Retina (tissue), 1 donor: ENCODE data around the gene NDUFV1.

ENCODE experiments used
- DNase-seq: peaks from one replicate; pipeline ENCODE4 v3.0.0-alpha.2; 2016

Gene NDUFV1

DNA sequence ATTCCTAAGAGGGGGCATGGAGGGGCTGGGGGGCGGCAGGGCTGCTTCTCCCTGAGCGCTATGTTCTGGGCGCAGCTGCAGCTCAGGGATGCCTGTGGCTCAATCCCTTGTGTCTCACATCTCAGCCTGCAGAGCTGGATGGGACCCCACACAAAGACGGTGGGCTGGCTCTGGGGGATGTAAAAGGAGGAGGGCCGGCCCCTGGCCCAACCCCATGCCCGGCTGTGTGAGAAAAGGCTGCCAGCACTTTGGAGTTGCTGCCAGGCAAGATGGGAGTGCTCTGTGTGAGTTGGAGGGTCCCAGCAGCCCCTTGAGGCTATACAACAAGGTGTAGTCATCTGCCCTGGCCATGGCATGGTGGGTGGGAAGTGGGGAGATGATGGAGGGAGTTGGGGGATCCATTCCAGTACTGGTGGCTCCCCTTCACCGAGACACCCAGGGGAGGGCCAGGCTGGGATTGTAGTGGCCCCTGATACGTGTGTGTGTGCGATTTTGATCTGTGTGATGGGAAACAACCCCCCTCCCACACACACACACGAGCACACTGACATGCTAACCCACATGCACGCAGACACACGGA lies 34.1 kb downstream of the NDUFV1 start:
- DNase-seq: no peak

DNA sequence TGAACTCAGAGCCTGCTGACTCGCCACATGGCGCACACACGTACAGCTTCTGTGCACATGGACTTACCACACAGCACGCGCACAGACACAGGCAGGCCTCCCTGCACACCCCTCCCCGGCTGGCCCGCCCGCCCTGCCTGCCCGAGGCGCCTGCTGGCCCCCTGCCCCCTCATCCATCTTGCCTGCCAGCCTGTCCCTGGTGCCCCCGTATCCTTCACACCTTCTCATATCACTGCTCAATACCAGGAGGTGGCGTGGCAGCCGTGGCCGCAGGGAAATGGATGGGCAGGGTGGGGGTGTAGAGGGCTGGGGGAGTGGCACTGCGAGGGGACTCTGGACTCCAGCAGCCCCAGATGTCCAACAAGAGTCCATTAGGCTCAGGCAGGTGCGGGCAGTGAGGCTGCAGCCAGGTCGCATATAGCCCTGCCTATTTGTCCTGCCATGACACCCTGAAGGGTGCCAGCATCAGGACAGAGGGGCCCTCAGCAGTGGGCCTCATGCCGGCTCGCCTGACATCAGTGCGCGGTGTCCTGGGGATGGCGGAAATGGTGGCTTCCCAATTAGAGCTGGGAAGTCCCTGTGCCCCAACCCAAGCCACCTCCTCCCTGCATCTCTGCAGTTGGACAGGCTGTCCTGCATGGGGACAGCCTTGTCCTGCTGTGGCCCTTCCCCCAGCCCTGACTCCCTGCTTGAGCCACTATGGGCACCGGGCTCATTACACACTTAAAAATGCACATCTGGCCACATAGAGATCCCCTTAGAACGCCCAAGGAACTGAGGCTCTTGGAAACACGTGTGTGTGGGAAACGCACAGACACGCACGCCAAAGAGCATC lies 34.8 kb downstream of the NDUFV1 start:
- no peak for DNase-seq

DNA sequence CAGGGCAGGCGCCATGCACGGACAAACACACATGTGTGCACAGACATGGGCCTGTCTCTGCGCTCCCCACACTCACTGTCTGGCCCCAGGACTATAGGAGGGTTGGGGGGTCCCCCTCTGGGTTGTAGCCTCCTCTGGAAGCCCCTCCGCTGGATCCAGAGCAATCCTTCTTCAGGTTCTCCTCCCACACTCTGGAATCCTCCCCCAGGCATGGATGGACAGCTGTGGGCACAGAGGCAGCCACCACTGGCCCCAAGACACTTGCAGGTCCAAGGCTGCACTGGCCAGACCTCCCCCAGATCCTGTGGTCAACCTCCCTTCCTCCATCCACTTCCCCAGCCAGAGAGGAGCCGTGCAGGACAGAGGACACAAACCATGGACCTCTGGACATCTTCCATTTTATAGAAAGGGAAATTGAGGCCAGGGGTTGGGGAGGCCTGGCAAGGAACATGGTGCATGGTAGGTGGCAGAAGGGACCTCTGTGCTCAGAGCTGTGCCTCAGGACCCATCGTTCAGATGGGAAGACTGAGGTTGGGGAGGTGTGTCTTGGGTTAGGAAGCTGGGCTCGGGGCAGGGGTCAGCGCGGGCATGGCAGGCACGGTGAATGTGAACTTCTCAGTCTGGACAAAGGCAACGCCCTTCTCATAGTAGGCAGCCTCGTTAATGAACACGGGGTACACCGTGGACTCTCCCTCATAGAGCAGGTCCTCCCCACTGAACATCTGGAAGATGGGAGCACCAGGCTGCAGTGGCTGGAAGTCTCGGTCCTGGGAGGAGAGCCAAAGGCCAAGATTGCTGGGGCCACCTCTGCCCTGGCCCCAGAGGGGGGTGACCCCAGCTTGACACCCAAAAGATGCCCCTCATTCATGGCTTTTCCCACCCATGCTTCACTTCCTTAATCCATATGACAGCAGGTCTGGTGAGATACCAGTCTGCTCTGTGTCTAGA lies 35.7 kb downstream of the NDUFV1 start:
- DNase-seq: no peak

GRCh38 chr11:67644042-67644441 lies 37.3 kb downstream of the NDUFV1 start:
- no peak for DNase-seq

DNA sequence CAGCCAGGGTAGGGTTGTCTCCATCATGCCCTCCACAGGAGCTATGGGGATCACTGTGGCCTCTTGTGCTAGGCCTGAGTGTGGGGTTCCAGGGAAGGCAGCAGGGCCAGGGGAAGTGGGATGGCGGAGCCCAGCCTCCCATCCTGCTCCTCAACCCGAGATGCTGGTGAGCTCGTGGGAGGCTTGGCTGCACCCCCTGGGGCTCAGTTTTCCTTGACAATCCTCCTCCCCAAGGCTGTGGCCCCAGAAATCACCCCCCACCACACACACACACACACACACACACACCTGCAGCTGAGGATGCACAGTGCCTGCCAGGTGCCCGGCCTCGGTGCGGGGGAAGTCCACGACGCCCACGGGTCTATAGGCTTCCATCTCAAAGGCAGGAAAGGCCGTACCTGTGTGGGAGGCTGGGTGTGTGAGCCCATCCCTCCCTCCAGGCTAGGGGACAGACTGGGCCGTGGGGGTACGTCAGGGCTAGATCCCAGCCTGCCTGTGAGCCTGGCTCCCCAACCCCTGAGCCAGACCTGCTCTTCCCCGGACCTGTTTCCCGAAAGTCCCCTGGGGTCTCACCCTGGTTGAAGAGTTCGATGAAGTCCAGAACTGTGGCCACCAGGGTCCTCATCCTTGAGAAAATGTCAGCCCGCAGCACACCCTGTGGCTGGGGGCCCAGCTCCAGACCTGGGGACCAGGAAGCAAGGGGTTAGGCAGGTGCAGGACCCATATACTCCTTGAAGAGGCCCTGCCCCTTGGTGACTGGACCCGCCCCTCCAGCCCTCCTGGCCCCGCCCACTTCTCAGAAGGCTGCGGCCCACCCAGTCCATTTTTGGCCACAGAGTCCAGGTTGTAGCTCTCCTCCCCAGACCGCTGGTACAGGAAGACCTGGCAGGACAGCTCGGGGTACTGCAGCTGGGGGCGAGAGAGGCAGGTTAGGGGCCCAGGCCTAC lies 38.0 kb downstream of the NDUFV1 start:
- DNase-seq: no peak

- no peak for DNase-seq
Measured at GRCh38 chr11:67645521-67646461, 39.1 kb downstream of the NDUFV1 start.

DNA sequence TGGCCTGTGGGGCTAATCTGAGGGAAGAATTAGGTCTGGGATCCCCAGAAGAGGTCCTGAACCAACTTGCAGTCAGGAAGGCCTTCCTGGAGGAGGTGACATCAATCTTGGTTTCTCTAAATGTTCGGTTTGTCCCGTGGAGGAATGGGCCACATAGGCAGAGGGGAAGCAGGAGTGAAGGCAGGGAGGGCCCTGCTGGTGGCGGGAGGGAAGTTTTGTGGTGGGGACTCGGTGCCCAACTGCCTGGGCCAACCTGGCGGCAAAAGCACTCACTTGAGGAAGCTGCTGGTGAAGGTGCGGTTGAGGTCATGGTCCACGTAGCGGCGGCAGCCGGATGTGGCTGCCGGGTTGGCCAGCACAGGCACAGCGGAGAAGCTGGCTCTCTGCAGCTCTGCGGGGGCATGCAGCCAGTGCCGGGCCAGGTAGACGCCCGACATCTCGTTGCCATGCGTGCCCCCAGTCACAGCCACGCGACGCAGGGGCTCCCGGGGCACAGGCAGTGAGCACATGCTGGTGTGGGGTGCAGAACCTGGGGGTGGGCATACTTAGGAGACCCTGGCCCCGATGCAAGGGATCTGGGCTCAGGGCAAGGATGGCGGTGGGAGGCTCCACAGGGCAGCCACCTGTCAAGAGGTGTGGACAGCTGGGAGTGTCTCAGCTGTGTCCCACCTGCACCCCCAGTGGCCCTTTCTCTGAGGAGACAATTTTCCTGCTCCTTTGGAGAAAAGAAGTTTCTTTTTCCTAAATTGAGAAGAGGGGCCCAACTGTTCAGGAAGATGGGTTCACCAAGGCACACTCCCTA lies 40.0 kb downstream of the NDUFV1 start:
- no peak for DNase-seq

- DNase-seq: no peak
Measured at GRCh38 chr11:67647471-67647870, 40.7 kb downstream of the NDUFV1 start.

DNA sequence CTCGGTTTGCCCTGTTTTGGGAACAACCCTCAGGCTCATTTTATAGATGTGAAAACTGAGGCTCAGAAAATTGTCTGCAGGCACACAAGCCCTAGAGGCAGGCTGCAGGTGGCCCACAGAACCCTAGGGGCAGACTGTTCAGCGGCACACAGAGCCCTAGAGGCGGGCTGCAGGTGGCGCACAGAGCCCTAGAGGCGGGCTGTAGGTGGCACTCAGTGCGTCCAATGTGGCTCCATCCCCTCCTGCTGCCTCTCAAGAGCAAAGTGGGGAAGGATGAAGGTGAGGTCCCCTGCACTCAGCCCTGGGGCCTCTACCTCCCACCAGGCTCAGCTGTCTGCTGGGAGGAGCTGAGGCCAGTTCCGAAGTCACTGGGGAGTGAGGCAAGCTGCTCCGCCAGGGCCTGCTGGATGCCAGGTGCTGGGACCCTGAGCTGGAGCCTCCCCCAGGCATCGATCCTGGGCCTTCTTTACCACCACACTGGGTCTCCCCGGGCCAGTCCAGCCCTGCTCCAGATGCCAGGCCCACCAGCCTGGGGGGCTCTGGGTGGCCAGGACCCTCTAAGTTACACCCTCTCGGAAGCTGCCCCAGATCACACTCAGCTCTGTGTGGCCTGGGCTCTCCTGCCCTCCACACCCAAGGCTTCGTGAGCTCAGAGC lies 41.5 kb downstream of the NDUFV1 start:
- DNase-seq: no peak

DNA sequence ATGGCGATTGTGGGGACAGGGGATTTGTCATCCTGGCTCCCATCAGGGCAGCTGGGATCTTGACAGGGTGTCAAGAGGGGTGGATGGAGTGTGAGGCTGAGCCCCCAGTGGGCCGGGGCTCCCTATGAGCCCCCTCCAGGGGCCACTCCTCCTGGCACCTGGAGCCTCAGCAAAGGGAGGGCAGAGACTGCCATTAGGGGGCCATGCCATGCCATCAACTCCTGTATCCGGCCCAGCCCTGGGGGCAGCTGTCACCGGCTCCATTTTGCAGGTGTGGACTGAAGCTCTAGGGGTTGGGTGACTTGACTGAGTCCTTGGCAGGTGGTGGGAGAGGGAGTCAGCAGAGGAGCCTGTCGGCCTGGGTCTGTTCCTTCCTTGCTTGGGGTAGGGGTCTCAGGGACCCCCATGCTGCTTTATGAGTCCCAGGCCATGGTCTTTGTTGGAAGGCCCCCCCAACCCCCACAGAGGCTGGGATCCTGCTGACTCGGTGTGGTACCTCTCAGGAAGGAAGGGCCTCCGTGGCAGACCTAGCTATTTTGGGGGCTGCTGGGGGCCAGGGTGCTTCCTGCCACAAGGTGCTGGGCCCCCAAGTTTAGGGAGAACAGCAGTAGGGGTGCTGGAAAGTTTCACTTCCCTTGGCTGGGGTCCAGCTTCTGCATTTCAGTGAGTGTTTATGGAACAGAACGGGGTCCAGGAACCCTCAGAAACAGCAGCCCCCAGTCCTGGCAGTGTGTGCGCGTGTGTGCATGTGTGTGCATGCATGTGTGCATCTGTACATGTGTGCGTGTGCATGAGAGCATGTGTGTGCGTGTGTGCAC lies 42.3 kb downstream of the NDUFV1 start:
- no peak for DNase-seq

- no peak for DNase-seq
Measured at GRCh38 chr11:67649634-67650510, 43.1 kb downstream of the NDUFV1 start.

DNA sequence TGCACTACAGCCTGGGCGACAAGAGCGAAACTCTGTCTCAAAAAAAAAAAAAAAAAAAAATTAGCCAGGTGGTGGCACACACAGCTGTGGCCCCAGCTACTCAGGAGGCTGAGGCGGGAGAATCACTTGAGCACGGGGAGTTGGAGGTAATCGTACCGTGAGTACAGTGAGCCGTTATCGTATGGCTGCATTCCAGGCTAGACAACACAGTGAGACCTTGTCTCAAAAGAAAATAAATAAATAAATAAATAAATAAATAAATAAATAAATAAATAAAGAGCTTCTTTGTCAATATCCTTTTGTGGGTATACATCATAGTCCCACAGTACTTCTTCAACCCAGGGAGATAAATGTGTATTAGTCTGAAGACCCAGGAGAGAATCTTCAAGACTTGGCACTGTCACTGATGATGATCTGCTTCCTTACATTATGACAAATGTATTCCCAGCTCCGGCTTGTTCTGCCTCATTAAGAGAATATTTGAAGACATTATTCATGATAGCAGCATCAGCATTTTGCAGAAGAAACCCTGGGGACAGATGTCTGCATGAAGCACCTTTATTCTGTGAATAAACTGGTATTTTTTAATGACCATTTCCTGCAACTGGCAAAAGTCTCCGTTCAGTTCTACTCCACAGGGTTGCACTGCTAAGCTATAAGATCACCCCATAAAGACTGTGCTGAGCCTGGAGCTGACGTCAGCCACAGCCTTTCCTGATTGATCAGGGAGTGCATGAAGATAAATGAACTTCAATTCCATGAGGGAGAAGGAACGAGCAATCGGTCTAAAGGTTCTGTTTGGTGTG lies 45.4 kb downstream of the NDUFV1 start:
- no peak for DNase-seq

- DNase-seq: no peak
Measured at GRCh38 chr11:67652965-67653845, 46.5 kb downstream of the NDUFV1 start.

DNA sequence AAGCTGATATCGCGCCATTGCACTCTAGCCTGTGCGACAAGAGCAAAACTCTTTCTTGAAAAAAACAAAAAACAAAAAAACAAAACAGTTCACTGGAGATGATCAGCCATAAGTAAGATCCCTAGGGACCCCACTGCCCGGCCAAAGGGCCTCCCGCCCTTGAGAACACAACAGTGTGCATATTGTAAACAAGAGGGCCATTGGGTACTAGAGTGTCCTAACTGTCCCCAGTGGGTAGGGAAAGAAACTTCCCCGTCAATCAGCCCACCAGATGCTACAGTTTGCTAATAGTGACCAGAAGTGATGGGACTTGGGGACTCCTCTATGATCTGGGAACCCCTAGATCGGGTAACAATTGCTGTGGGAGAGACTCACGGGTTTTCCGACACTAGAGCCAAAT lies 47.5 kb downstream of the NDUFV1 start:
- DNase-seq: no peak

DNA sequence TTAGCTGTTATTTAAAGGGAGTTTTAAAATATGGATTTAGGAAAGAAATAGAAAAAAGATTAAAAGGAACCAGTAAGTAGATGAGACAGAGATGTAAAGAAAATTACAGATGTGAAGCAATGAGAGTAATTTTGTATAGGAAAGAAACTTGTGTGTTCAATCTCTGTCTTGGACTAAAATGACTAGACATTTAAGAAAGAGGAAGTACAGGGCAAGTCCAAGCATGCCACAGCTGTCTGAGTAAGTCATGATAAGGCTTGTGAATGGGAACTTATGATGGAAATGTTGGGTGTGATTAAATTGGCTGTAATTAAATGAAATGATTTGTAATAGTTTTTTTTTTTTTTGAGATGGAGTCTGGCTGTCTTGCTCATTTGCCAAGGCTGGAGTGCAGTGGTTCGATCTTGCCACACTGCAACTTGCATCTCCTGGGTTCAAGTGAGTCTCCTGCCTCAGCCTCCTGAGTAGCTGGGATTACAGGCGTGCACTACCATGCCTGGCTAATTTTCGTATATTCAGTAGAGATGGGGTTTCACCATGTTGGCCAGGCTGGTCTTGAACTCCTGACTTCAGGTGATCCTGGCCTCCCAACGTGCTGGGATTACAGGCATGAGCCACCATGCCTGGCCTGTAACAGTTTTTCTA lies 49.7 kb downstream of the NDUFV1 start:
- DNase-seq: no peak
